Right lung (tissue), 5 donors: ENCODE data around the gene SPATA32. TPM values are rescaled to one million over a fixed set of nuclear protein-coding genes. Genes with fewer than 3 reads are reported as not detected.
A peak's percentile ranks its signal among the peaks of the same experiment; 100 is the strongest.
"Not testable (repeated sequence)": the region's sequence is repeated elsewhere in the genome, so short reads cannot be mapped to it uniquely, and the experiment has no call there.

Source experiments
- DNase-seq, 2 donors: peaks; one replicate each; pipeline ENCODE4 v3.0.0-alpha.2; 2013
- polyA plus RNA-seq, 5 donors: library from polyadenylated mRNA; unstranded; fragments of 120-200 nt; gene quantifications; one replicate each; pipeline versions ENCODE4 v1.2.1 to v1.2.3, GENCODE V29; 2013; ENCODE audit warnings: inconsistent platforms in 1 of 5, low replicate concordance in 1 of 5; ENCODE audit not compliant: insufficient read length in 5 of 5, insufficient read depth in 1 of 5

Gene SPATA32
- polyA plus RNA-seq, 5 donors: 0.23 to 0.45 (median 0.31) TPM

DNA sequence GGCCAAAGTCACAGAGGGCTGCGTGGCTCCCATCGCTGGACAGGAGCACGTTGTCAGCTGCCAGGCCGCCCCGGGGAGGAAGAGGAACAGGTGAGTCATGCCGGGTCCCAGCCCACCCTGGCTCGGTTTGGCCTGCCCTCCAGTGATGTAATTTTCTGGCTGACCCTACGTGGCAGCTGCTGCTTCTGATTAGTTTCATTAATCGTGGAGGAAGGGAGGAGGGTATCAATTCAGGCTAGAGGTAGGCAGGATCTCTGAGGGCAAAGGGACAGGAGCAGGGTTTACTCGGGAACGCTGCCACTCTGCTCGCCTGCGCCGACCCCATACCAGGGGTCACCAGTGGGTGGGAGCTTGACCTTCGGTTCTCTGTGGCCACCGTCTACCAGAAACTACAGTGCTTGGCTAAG, 11.7 kb upstream of the SPATA32 start:
- no peak for DNase-seq

DNA sequence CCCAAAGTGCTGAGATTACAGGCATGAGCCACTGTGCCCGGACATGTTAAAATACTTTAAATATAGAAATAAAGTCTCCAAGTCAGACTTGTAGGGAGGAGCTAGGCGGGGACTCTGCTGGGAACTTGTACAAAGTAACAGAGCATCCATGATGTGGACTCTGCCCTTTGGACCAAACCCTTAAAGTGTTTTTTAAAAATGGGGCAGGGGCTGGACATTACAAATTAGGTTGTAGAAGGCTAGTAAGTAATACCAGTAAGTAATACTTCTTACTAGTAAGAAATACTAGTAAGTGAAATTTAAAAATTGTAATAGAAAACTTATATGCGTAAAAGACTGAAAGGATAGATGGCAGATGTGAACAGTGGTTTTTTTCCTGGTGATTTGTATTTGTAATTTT, 9.7 kb upstream of the SPATA32 start:
- DNase-seq: no peak

GRCh38 chr17:45270828-45271418, 9.0 kb upstream of the SPATA32 start:
- DNase-seq: no peak

- no peak for DNase-seq
These were observed 8.0 kb upstream of the SPATA32 start for GRCh38 chr17:45269912-45270311.

GRCh38 chr17:45267436-45268055, 5.7 kb upstream of the SPATA32 start:
- DNase-seq: no peak

GRCh38 chr17:45266372-45266926, 4.6 kb upstream of the SPATA32 start:
- no peak for DNase-seq

DNA sequence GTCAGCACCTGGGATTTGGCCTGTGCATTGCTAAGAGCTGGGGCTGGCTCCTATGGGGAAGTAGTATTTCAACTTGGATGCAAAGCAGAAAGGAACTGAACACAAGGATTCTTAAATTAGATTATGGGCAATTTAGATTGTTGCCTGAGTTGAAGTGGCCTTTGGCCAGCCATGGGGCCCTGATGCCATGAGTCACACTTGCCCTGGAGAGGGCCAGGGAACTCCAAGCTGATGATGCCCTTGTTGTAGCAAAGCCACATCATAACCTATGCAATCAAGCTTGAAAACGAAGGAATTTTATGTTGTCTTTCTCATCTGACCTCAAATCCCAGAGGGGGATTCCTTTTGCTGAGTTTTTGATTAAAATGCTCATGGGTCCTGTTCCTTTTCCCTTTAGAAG, 3.9 kb upstream of the SPATA32 start:
- no peak for DNase-seq

GRCh38 chr17:45264988-45265387, 3.1 kb upstream of the SPATA32 start:
- DNase-seq: no peak

GRCh38 chr17:45264430-45264829, 2.5 kb upstream of the SPATA32 start:
- no peak for DNase-seq

DNA sequence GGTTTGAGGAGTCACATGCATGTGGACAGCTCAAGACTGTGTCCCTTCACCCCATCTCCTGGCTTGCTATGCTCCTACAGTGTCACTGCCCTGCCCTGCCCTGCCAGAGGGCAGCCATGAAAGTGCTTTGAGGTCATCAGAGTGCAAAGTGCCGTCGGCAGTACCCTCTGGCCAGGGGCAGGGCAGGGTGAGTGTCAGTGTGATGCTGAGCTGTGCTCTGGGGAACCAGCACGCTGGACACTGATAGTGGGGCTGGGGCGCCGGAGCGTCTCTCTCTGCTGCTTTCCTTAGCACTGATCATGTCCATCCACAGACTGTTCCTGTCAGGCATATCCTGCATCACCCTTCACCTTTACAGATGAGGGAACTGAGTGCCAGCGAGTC, 1.6 kb upstream of the SPATA32 start:
- DNase-seq: no peak

GRCh38 chr17:45262516-45263476, 902 bp upstream of the SPATA32 start:
- DNase-seq: peak in 1 of 2 donors; percentile 45

- no peak for DNase-seq
These were observed 1.6 kb downstream of the SPATA32 start for GRCh38 chr17:45260204-45260783.

- no peak for DNase-seq
These were observed 2.9 kb downstream of the SPATA32 start for GRCh38 chr17:45258981-45259380.

GRCh38 chr17:45257115-45257514, 4.8 kb downstream of the SPATA32 start:
- DNase-seq: no peak

DNA sequence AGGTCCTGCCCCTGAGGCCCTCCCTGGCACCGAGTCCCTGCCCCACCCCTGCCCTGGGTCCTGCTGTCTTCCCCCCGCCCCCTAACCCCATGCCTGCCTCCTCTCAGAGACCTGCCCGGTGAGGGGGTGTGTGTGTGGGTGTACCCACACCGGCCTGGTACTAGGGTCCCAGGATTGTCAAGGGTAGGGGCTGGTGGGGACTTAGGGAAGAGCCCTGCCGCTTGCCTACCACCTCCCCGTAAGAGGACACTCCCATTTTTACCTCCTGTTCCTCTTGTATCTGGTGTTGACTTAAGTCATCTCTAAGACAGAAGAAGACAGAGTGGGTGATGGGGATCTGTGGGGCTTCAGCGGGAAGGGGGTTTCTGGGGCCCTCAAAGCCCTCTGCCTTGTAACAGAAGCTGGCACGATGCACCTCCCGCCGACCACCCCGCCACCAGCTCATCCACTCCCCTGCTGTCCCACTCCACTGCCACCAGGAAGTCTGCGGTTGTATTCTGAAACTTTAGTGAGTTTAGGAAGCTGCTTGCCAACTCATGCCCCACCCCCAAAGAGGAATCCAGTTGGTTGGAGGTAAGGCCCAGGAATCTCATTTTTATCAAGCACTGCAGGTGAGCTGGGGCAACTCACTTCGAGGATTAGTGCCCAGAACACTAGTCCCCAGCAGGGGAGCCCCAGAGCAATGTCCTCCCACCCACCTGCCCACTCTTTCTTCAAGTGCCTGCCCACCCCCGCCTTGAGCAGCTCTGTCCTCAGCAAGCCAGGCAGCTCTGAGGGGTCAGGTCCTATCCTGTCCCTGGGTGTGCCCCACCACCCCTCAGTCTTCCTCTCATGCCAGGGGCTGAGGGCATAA, 5.6 kb downstream of the SPATA32 start:
- no peak for DNase-seq

- no peak for DNase-seq
These were observed 6.5 kb downstream of the SPATA32 start for GRCh38 chr17:45255358-45255757.

GRCh38 chr17:45253879-45254278, 8.0 kb downstream of the SPATA32 start:
- no peak for DNase-seq

- DNase-seq: not testable (repeated sequence)
These were observed 8.7 kb downstream of the SPATA32 start for GRCh38 chr17:45253237-45253636.

GRCh38 chr17:45251931-45252330, 10.0 kb downstream of the SPATA32 start:
- no peak for DNase-seq

- no peak for DNase-seq
These were observed 13.5 kb downstream of the SPATA32 start for GRCh38 chr17:45248132-45248957.
